Epithelial cell of proximal tubule (primary cell): Measurements from ENCODE around the gene TCEANC2. TPM values are rescaled to one million over a fixed set of nuclear protein-coding genes. Genes with fewer than 3 reads are reported as not detected.
A peak's percentile ranks its signal among the peaks of the same experiment; 100 is the strongest.

Experiments used
- DNase-seq: peaks from one replicate; pipeline ENCODE4 v3.0.0-alpha.2; 2011; ENCODE audit warnings: low read depth
- H3K4me3 ChIP-seq: 2 replicates; pipeline ENCODE4 v1.5.1; 2011; ENCODE audit warnings: low read depth, mild to moderate bottlenecking, low read length
- total RNA-seq: library from RNA; depleted of rRNA; stranded (reverse); fragments of >200 nt; gene quantifications from 2 replicates; pipeline ENCODE4 v1.2.3, GENCODE V29; 2015
- TF ChIP-seq, protein P1 (sequence below): conservative IDR thresholded peaks from 2 replicates; pipeline ENCODE4 v1.5.1; 2012; ENCODE audit warnings: low read depth, mild to moderate bottlenecking, low read length

TCEANC2 gene
- total RNA-seq, 1 donor from 2014 or later, result 1.9 TPM

DNA sequence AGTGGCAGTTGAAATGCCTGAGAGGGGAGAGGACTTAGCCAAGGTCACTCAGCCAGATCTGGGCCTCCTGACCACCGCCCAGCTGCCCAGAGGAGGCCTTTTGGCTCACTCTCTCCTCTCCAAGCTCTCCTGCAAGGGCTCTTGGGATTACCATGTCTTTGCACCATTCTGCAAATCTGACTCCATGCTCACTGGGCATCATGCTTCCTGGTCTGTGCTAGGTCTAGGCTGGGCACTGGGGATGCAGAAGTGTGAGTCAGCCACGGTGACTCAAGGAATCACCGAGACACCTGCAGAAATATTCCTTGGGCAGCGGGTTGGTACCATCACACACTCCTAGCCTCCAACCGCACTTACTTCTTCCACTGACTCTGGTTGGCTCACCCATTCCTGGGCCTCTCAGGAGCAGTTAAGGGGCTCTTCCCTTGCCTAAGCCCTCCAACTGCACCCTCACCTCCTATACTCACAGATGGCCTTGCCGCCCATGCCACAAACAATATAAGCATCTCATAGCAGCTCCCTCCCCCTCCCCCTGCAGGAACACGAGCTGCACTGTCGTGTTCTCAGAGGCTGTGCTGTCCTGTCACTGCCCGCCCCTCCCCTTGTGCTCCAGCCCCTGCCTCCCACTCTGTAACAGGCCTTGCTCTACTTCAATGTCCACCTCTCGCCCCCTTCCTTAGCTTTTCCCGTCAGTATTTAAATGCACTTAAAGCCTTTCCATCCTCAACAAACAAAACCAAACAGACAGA is 64.6 kb downstream of the TCEANC2 start:
- H3K4me3 ChIP-seq, result no peak overlapping the region
- no peak for DNase-seq
- TF ChIP-seq, protein P1, sequence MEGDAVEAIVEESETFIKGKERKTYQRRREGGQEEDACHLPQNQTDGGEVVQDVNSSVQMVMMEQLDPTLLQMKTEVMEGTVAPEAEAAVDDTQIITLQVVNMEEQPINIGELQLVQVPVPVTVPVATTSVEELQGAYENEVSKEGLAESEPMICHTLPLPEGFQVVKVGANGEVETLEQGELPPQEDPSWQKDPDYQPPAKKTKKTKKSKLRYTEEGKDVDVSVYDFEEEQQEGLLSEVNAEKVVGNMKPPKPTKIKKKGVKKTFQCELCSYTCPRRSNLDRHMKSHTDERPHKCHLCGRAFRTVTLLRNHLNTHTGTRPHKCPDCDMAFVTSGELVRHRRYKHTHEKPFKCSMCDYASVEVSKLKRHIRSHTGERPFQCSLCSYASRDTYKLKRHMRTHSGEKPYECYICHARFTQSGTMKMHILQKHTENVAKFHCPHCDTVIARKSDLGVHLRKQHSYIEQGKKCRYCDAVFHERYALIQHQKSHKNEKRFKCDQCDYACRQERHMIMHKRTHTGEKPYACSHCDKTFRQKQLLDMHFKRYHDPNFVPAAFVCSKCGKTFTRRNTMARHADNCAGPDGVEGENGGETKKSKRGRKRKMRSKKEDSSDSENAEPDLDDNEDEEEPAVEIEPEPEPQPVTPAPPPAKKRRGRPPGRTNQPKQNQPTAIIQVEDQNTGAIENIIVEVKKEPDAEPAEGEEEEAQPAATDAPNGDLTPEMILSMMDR, result no peak

DNA sequence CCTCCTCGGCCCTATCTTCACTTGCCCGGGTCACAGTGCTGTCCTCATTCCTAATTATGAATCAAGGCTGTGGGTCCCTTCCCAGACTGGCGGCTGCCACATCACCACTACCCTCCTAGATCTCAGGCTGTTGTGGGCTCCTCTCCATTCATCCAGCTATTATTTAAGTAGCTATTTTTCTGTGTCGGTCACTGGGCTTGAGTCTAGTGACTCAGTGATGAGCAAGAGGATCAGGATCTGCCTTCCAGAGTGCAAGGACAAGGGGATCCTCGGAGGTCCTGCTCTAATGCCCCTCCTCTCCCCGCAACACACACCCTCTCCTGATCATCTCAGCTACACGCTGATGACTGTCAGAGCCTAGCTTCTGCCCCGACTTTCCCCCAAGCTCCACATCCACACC is 65.3 kb downstream of the TCEANC2 start:
- TF ChIP-seq, protein P1, result no peak
- no peak overlapping the region for H3K4me3 ChIP-seq
- no peak for DNase-seq

DNA sequence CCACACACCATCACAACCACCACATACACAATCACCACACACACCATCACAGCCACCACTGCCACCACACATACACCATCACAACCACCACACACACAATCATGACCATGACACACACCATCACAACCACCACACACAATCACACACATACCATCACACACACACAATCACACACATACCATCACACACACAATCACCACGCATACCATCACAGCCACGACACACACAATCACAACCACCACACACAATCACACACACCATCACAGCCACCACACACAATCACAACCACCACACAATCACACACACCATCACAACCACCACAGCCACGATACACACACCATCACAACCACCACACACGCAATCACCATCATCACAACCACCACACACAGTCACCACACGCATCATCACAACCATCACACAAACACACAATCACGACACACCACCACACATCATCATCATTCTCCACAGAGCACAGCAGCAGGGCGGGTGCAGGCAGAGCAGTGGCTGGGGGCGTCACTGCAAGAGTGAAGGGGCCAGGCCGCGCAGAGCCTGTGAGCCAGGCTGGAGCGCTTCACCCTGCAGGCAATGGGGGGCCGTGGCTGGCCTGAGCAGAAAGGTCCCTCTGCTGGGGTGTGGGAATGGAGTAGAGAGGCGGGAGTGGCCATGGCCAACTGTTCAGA is 66.8 kb downstream of the TCEANC2 start:
- no peak for DNase-seq
- no peak overlapping the region for H3K4me3 ChIP-seq
- TF ChIP-seq, protein P1, result no peak

DNA sequence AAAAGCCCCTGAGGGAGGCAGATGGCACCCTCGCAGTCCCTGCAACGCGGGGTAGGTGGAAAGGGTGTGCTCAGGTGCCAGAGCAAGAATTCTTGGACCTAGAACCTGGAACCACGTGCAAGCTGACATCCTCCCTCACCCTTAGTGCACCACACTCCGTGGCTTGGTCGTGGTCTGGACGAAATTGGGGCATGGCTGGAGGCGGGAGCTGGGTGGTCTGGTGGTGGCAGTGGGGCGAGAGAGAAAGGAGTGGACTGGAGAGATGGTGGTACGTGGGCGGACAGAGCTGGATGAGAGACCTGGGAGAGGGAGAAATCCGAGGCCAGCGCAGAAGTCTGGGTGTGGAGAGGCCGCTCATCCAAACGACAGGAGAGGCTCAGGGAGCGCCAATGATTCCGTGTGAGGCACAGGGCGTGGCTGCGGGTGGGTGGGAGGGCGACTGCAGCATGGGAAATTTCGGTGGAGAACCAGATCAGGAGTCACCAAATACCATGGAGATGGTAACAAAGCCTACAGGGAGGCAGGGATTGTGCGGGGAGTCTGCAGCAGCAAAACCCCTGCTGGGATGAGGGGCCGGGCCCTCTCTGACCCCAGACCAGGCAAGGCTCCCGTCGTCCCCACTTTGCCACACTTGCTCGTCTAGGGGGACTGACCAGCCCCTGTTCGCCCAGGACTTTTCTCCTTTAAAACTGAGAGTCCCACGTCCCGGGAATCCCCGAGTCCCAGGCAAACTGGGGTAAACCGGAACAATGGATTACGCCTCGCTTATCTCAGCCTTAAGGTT is 67.5 kb downstream of the TCEANC2 start:
- DNase-seq, result no peak
- TF ChIP-seq, protein P1, result no peak
- H3K4me3 ChIP-seq, result peak overlapping the region; percentile 36

DNA sequence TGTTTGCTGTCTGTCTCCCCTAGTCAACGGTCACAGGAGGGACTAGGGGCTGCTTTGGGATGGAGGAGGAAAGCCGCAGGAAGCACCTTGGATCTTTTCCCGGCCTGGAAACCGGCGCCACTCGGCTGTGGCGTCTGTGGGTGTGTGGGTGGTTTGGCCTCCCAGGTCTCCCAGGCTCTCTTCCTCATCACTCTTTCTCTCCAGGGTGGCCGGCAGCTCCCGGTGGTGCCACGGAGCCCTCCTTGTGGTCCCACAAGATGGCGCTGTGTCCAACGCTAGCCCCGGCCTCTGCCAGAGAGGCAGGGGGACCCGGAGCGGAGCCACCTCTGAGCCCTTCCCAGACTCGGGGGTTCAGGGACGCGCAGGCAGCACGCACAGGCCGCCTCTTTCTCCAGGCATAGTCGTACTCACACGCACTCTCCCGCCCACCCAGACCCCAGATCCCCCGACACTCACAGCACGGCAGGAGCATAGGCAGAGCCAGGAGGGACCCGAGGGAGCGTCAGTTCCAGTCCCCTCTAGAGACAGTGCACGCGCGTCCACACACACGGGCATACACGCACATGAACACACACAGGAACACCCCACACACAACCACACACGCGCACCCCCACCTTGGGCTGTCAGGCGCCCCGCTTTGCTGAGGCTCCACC is 68.2 kb downstream of the TCEANC2 start:
- TF ChIP-seq, protein P1, result peak; percentile 76
- peak overlapping the region; percentile 36 for H3K4me3 ChIP-seq
- DNase-seq, result no peak

DNA sequence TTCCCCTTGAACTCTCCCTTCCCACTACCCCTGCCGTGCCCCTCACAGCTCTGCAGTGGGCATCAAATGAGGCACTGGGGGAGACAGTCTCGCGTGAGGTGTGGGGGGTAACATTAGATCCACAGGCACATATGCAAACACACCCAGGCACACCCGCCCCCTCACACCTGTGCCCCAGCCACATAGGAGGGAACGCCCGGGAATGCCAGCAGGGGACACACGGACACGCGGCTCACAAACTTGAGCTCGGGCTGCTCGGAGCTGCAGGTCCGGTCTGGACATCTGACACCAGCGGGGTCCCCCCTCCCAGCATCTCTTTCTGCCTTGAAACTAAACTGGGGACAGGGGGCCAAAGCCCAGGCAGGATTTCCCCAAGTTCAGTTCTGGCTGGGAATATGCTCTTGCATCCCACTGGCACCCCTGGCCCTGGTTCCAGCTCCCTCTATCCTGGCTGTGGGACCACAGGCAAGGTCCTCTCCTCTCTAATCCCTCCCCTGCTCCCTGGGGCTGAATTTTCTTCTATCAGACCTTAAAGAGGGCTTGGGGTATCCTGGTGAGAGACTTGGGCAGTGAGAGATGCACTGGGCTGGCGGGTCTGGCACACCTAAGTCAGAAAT is 68.8 kb downstream of the TCEANC2 start:
- TF ChIP-seq, protein P1, result no peak
- DNase-seq, result no peak

More for the DNA sequence above, 68.8 kb downstream of the TCEANC2 start:
- no peak overlapping the region for H3K4me3 ChIP-seq
